GM12801 (cell line): ENCODE data around the gene C16orf82.

Experiments used
- CTCF ChIP-seq: IDR thresholded peaks from one replicate; pipeline ENCODE4 v1.5.1; 2011; ENCODE audit warnings: control low read depth; ENCODE audit not compliant: insufficient read length; ENCODE audit errors: extremely low read depth

Gene C16orf82

DNA sequence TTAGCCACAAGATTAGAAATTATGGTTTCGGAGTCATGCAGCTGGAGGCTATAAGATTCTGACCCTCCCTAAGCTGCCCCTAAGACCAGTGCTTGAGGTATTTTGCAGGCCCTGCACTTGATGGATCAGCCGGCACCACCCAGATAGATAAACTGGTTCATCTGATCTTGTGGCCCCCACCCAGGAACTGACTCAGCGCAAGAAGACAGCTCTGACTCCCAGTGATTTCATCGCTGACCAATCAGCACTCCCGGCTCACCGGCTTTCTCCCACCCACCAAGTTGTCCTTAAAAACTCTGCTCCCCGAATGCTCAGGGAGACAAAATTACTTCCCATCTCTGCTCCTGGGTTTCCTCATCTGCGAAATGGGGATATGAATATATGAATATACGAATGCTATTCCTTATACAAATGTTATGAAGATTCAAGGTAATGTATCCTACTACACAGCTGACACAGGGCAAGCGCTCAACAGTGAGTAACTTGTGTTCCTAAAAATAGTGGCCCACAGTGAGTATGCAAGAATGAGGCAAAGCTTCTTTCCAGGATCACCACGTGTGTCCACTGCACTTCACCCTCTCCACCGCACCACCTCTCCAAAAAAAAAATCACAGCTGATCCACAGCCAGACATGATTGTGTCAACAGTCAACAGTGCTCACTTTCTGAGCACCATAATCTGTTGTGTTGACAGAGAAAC lies 33.3 kb upstream of the C16orf82 start:
- TF ChIP-seq CTCF: no peak

GRCh38 chr16:27040732-27041131 lies 26.0 kb upstream of the C16orf82 start:
- no peak for TF ChIP-seq CTCF

DNA sequence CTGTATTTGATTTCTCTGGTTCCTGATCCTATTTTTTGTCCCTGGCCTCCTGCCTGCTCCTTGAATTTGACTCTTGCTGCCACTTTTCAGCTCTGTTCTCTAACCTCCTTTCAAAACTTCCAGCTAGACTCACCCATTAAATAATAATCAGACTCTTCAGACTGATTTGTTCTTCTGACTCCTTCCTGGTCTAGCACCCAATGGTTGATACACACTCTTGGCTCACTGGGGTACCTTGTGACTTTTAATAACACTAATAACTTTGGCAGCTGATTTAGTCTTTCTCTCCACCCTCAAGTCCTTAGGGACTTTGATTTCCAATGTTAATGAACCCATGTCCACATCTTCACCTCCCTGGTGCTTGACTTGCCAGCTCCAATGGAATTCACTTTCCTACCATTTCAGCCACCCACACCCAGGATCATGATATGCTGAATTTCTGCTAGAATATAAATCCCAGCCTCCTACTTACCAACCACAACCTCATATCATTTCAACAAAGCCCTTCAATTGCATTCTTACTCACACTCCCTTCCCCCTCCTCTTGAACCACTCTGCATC lies 19.7 kb upstream of the C16orf82 start:
- TF ChIP-seq CTCF: no peak

GRCh38 chr16:27048316-27048715 lies 18.4 kb upstream of the C16orf82 start:
- no peak for TF ChIP-seq CTCF

DNA sequence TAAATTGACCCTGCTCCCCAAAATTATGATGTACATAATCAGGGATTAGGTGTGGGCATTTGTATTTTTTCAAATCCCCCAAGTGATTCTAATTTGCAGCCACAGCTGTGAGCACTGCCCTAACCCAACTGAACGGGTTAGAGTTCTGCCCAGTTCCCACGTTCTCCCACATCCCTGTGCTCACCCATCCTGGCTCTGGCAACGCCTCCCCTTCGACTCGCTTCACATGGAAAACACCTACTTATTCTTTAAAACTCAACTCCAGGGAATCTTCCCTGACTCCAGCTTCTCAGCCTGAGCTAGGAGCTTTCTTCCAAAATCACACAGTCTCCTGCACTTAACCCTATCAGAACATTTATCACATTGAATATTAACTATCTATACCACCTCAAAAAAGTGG lies 17.6 kb upstream of the C16orf82 start:
- no peak for TF ChIP-seq CTCF

- TF ChIP-seq CTCF: no peak
These were observed 14.7 kb upstream of the C16orf82 start for GRCh38 chr16:27052007-27052406.

DNA sequence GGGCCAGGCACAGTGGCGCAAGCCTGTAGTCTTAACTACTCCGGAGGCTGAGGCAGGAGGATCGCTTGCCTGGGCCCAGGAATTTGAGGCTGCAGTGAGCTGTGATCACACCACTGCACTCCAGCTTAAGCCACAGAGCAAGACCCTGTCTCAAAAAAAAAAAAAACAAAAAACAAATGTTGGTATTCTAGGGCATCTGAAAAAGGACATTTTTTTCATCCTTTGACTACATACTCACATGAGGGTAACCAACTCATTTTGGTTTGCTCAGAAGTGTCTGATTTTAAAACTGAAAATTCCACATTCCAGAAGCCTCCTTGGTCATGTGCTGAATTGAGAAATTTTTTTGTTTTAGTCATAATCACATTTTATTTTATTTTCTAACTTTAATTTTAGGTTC lies 12.7 kb upstream of the C16orf82 start:
- TF ChIP-seq CTCF: no peak

DNA sequence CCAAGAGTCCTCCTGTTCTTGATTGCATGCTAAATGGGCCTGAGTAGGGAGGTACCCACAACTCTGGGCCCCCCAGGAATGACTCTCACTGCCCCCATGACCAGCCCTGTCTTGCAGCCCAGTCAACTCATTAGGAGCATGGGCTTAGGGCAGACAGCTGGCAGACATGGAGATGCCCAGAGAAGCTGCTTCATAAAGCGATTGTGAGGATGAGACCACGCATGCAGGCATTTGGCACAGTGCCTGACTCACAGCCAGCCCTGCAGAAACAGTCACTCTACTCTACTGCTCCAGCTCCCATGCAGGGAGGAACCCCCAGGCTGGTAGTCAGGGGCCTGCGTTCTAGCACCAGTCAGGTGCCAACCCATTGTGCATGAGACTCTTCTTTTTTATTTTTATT lies 8.4 kb upstream of the C16orf82 start:
- no peak for TF ChIP-seq CTCF
